ENCODE data around the gene CCDC92.
A peak's percentile ranks its signal among the peaks of the same experiment; 100 is the strongest.
"Not testable (repeated sequence)": the region's sequence is repeated elsewhere in the genome, so short reads cannot be mapped to it uniquely, and the experiment has no call there.

The CCDC92 gene

GRCh38 chr12:123936956-123937706, 35.5 kb downstream of the CCDC92 start:
- no peak for DNase-seq (ENCODE audit: low read depth)

- DNase-seq (ENCODE audit: low read depth) = no peak
Observed at GRCh38 chr12:123936471-123936870, 36.2 kb downstream of the CCDC92 start.

- DNase-seq (ENCODE audit: low read depth) = no peak
Observed at GRCh38 chr12:123935956-123936355, 36.7 kb downstream of the CCDC92 start.

- no peak for DNase-seq (ENCODE audit: low read depth)
Observed at GRCh38 chr12:123934829-123935228, 37.8 kb downstream of the CCDC92 start.

GRCh38 chr12:123934016-123934620, 38.5 kb downstream of the CCDC92 start:
- DNase-seq (ENCODE audit: low read depth) = no peak

GRCh38 chr12:123933214-123933613, 39.4 kb downstream of the CCDC92 start:
- no peak for DNase-seq (ENCODE audit: low read depth)

GRCh38 chr12:123931686-123932321, 40.8 kb downstream of the CCDC92 start:
- peak; percentile 11 for DNase-seq (ENCODE audit: low read depth)

GRCh38 chr12:123929946-123930583, 42.6 kb downstream of the CCDC92 start:
- DNase-seq (ENCODE audit: low read depth) = no peak

GRCh38 chr12:123928897-123929296, 43.7 kb downstream of the CCDC92 start:
- DNase-seq (ENCODE audit: low read depth) = no peak

GRCh38 chr12:123928274-123928865, 44.3 kb downstream of the CCDC92 start:
- DNase-seq (ENCODE audit: low read depth) = no peak

- DNase-seq (ENCODE audit: low read depth) = no peak
Observed at GRCh38 chr12:123924539-123924938, 48.1 kb downstream of the CCDC92 start.

GRCh38 chr12:123923927-123924326, 48.7 kb downstream of the CCDC92 start:
- no peak for DNase-seq (ENCODE audit: low read depth)

- no peak for DNase-seq (ENCODE audit: low read depth)
Observed at GRCh38 chr12:123923038-123923437, 49.6 kb downstream of the CCDC92 start.

GRCh38 chr12:123919980-123920360, 52.7 kb downstream of the CCDC92 start:
- no peak for DNase-seq (ENCODE audit: low read depth)

- no peak for DNase-seq (ENCODE audit: low read depth)
Observed at GRCh38 chr12:123917337-123917850, 55.2 kb downstream of the CCDC92 start.

- peak; percentile 30 for DNase-seq (ENCODE audit: low read depth)
Observed at GRCh38 chr12:123916729-123917128, 55.9 kb downstream of the CCDC92 start.

GRCh38 chr12:123914726-123915333, 57.8 kb downstream of the CCDC92 start:
- no peak for DNase-seq (ENCODE audit: low read depth)

GRCh38 chr12:123912415-123913380, 59.9 kb downstream of the CCDC92 start:
- DNase-seq (ENCODE audit: low read depth) = no peak

- DNase-seq (ENCODE audit: low read depth) = not testable (repeated sequence)
Observed at GRCh38 chr12:123911672-123912409, 60.8 kb downstream of the CCDC92 start.

GRCh38 chr12:123910761-123911193, 61.9 kb downstream of the CCDC92 start:
- no peak for DNase-seq (ENCODE audit: low read depth)
